HCT116 (cell line): Measurements from ENCODE around the gene MAPKBP1. TPM values are rescaled to one million over a fixed set of nuclear protein-coding genes. Genes with fewer than 3 reads are reported as not detected.

Source experiments
- ATAC-seq: fragments of 200-7000 bp; cut with Tn5 transposase; 2 replicates; pipeline ENCODE4 v1.9.1; 2020; ENCODE audit warnings: mild to moderate bottlenecking, moderate library complexity
- BruUV-seq: library from RNA; stranded (reverse); fragments of 400-500 nt; replicated peaks from 2 replicates; lab custom pipeline; 2021; lab: Mats Ljungman, UMichigan
- CTCF ChIA-PET: fragments of 300-600 bp; sonication (Branson Sonifier 250); formaldehyde crosslinking; loops from one replicate; lab custom pipeline; 2021; ENCODE audit warnings: antibody characterized with exemption; lab: Charles Lee
- POLR2A ChIA-PET: fragments of 300-600, 350-600 bp; sonication (Branson Sonifier 250); formaldehyde crosslinking; loops from one replicate; lab custom pipeline; 2021; ENCODE audit warnings: antibody characterized with exemption; lab: Charles Lee
- RAD21 ChIA-PET, 2 experiments: fragments of 300-600 bp; sonication (Branson Sonifier 250); formaldehyde crosslinking; loops; one replicate each; lab custom pipeline; 2023; ENCODE audit warnings: low total read pairs in 2 of 2; ENCODE audit not compliant: uncharacterized antibody in 2 of 2, unreplicated experiment in 2 of 2, low non-redundant PET in 1 of 2; lab: Charles Lee
- DNase-seq: peaks from one replicate; pipeline ENCODE4 v3.0.0-alpha.2; 2010; ENCODE audit warnings: low read depth, low spot score
- H2AFZ ChIP-seq: fragments of 200-600 bp; shearing (Covaris generic), sonication (generic); 2 replicates; pipeline ENCODE4 v1.6.1; 2017; ENCODE audit warnings: low read depth, mixed run types, mixed read lengths, antibody characterized with exemption, low read length; ENCODE audit not compliant: poor library complexity, severe bottlenecking
- H3K27ac ChIP-seq: 2 replicates; pipeline ENCODE4 v1.5.1; 2012; ENCODE audit warnings: low read depth, low read length
- H3K27me3 ChIP-seq: fragments of 200-600 bp; sonication (generic); 2 replicates; pipeline ENCODE4 v1.6.1; 2016; ENCODE audit warnings: mixed run types, low read length, mixed read lengths; ENCODE audit not compliant: insufficient read depth
- H3K36me3 ChIP-seq, 2 experiments: fragments of 200-500 bp in 1 of 2; fragments of 200-600 bp in 1 of 2; sonication (Bioruptor generic) in 1 of 2; sonication (generic) in 1 of 2; 2 replicates each; pipeline versions ENCODE4 v1.5.1 to v1.6.1; 2014 to 2016; ENCODE audit warnings: low read length in 2 of 2, inconsistent platforms in 1 of 2, mixed read lengths in 1 of 2, mixed run types in 1 of 2; ENCODE audit not compliant: insufficient read depth in 2 of 2, control insufficient read depth in 1 of 2
- H3K4me1 ChIP-seq, 2 experiments: fragments of 200-600 bp in 1 of 2; sonication (generic) in 1 of 2; 2 replicates each; pipeline versions ENCODE4 v1.5.1 to v1.6.1; 2012 to 2017; ENCODE audit warnings: low read length in 2 of 2, inconsistent platforms in 1 of 2, mild to moderate bottlenecking in 1 of 2, mixed read lengths in 1 of 2, mixed run types in 1 of 2, moderate library complexity in 1 of 2; ENCODE audit not compliant: insufficient read depth in 2 of 2, control insufficient read depth in 1 of 2
- H3K4me2 ChIP-seq: fragments of 200-600 bp; sonication (generic); 2 replicates; pipeline ENCODE4 v1.6.1; 2017; ENCODE audit warnings: mixed run types, low read length, mixed read lengths
- H3K4me3 ChIP-seq, 2 experiments: fragments of 200-600 bp in 1 of 2; sonication (generic) in 1 of 2; replicated peaks in 1 of 2; 2 replicates each; pipeline ENCODE4 v1.5.1; 2011 to 2016; ENCODE audit warnings: low read length in 2 of 2, control low read depth in 1 of 2, low read depth in 1 of 2, mild to moderate bottlenecking in 1 of 2, mixed read lengths in 1 of 2, mixed run types in 1 of 2
- H3K79me2 ChIP-seq: fragments of 200-600 bp; sonication (generic); 2 replicates; pipeline ENCODE4 v1.6.1; 2017; ENCODE audit warnings: mild to moderate bottlenecking, mixed run types, low read length, moderate library complexity, mixed read lengths; ENCODE audit not compliant: insufficient read depth
- H3K9ac ChIP-seq: fragments of 200-600 bp; sonication (generic); 2 replicates; pipeline ENCODE4 v1.6.1; 2016; ENCODE audit warnings: low read length, mixed read lengths
- H3K9me2 ChIP-seq: fragments of 200-600 bp; sonication (generic), shearing (Covaris generic); 2 replicates; pipeline ENCODE4 v1.6.1; 2017; ENCODE audit warnings: mixed run types, mild to moderate bottlenecking, moderate library complexity; ENCODE audit not compliant: insufficient read depth
- H3K9me3 ChIP-seq, 2 experiments: fragments of 200-500 bp in 1 of 2; fragments of 200-600 bp in 1 of 2; sonication (Bioruptor generic) in 1 of 2; sonication (generic) in 1 of 2; 2 replicates each; pipeline ENCODE4 v1.6.1; 2014 to 2017; ENCODE audit warnings: low read length in 2 of 2, mixed read lengths in 2 of 2, inconsistent platforms in 1 of 2, low read depth in 1 of 2, mild to moderate bottlenecking in 1 of 2, mixed run types in 1 of 2, moderate library complexity in 1 of 2; ENCODE audit not compliant: control insufficient read depth in 1 of 2, insufficient read depth in 1 of 2
- H4K20me1 ChIP-seq: fragments of 200-600 bp; sonication (generic), shearing (Covaris generic); 2 replicates; pipeline ENCODE4 v1.6.1; 2017; ENCODE audit warnings: mixed run types, mild to moderate bottlenecking, moderate library complexity; ENCODE audit not compliant: insufficient read depth
- EGR1 ChIP-seq: IDR thresholded peaks from 2 replicates; pipeline ENCODE4 v1.6.1; 2012; ENCODE audit warnings: low read depth
- ELF1 ChIP-seq: IDR thresholded peaks from 2 replicates; pipeline ENCODE4 v1.6.1; 2012; ENCODE audit warnings: low read depth, borderline replicate concordance
- EZH2phosphoT487 ChIP-seq: fragments of 200-600 bp; IDR thresholded peaks from 2 replicates; pipeline ENCODE4 v1.6.1; 2018; ENCODE audit warnings: antibody characterized with exemption, borderline replicate concordance
- JUND ChIP-seq: IDR thresholded peaks from 2 replicates; pipeline ENCODE4 v1.6.1; 2012
- intact Hi-C: fragments of 100-400 bp; cut with micrococcal nuclease; formaldehyde crosslinking; loops from 2 replicates; pipeline ENCODE4 v1.10.0; 2022
- total RNA-seq: library from RNA; stranded (reverse); gene quantifications from one replicate; pipeline ENCODE4 v1.2.1, GENCODE V29; 2021; ENCODE audit not compliant: unreplicated experiment
- TF ChIP-seq, protein P1 (sequence below): IDR thresholded peaks from 2 replicates; pipeline ENCODE4 v1.6.1; 2012
- TF ChIP-seq, protein P2 (sequence below): IDR thresholded peaks from 2 replicates; pipeline ENCODE4 v1.6.1; 2011; ENCODE audit warnings: mild to moderate bottlenecking, low read length, moderate library complexity; ENCODE audit not compliant: insufficient replicate concordance; ENCODE audit errors: extremely low read depth

The MAPKBP1 gene
- total RNA-seq, 1 experiment from 2014 or later, result 21.3 TPM

DNA sequence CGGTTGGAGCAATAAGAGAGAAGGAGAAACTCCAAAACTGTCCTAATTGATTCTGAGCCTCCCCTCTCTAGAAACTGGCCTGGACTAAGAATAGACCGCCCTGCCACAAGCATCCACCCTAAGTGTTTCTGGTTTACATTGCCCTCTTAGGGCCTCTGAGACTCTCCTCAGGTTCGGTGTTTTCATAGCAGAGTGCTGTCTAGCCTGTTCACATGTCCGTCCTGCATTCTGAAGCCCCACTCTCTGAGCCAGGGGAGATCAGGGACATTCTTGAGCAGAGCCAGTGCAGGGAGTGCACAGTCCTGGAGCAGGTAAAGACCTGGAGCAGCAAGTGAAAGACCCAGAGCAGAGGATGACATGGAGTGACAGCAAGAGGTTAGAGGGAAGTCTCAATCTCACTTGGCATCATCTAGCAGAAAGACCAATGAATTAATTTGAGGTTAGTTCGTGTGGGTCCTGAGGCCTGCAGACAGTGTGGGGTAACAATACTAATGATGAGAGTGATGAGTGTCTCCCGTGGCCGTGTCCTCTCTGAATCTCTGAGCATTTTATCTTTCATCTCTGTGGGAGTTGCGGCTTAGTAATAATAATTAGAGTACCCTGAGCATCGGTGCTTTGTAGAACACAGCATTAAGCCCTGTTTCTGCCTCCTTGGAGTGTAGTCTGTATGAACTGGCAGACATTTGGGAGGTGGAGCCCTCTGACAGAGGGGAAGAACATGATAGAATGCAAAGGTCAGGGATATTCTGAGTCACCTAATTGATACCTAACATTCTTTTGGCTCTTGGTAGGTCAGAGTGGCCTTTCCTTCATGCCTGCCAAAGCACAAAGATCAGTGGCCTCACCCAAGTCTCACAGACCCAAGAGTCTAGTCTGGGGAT lies 24.6 kb downstream of the MAPKBP1 start:
- H3K9me2 ChIP-seq, result no peaks in the 10 kb centered on the region
- POLR2A ChIA-PET, result no interaction called here
- H3K9me3 ChIP-seq, result no peaks in the 10 kb centered on the region
- H4K20me1 ChIP-seq, result no peaks in the 10 kb centered on the region
- H3K79me2 ChIP-seq, result no peaks in the 10 kb centered on the region
- BruUV-seq, result no TSS peak
- no peak overlapping the region; a peak in 1 of 4 replicates for H3K4me3 ChIP-seq
- H3K4me2 ChIP-seq, result peak overlapping the region; percentile 57
- peaks cover 5 to 30% of the 10 kb centered on the region in 2 experiments; a peak in 3 of 4 replicates for H3K4me1 ChIP-seq
- no peak overlapping the region for H3K27ac ChIP-seq
- H3K36me3 ChIP-seq, result 0 out of 4 replicates have a peak, but pooled peaks cover 0 to 8% of the 10 kb centered on the region in 2 experiments
- H2AFZ ChIP-seq, result no peak overlapping the region
- TF ChIP-seq, protein P1, sequence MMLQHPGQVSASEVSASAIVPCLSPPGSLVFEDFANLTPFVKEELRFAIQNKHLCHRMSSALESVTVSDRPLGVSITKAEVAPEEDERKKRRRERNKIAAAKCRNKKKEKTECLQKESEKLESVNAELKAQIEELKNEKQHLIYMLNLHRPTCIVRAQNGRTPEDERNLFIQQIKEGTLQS, result no peak
- TF ChIP-seq EZH2phosphoT487 (no peak), ELF1 (no peak), EGR1 (no peak), JUND (no peak)
- TF ChIP-seq, protein P2, sequence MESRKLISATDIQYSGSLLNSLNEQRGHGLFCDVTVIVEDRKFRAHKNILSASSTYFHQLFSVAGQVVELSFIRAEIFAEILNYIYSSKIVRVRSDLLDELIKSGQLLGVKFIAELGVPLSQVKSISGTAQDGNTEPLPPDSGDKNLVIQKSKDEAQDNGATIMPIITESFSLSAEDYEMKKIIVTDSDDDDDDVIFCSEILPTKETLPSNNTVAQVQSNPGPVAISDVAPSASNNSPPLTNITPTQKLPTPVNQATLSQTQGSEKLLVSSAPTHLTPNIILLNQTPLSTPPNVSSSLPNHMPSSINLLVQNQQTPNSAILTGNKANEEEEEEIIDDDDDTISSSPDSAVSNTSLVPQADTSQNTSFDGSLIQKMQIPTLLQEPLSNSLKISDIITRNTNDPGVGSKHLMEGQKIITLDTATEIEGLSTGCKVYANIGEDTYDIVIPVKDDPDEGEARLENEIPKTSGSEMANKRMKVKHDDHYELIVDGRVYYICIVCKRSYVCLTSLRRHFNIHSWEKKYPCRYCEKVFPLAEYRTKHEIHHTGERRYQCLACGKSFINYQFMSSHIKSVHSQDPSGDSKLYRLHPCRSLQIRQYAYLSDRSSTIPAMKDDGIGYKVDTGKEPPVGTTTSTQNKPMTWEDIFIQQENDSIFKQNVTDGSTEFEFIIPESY, result no peak
- TF ChIP-seq, all 23 proteins: peak for 0
- DNase-seq (no peak), ATAC-seq (peak; percentile 60)
- ChIA-PET RAD21 (no interaction called here), CTCF (no interaction called here)
- intact Hi-C loops, result no loop called here
- H3K9ac ChIP-seq, result no peak overlapping the region
- H3K27me3 ChIP-seq, result no peaks in the 10 kb centered on the region
